Lung (tissue), 12 donors: ENCODE measurements around the gene GIT1. TPM values are rescaled to one million over a fixed set of nuclear protein-coding genes. Genes with fewer than 3 reads are reported as not detected.
A peak's percentile ranks its signal among the peaks of the same experiment; 100 is the strongest.

Source experiments
- ATAC-seq: fragments of 200-7000 bp; cut with Tn5 transposase; one replicate; pipeline ENCODE4 v1.9.1; 2020; ENCODE audit warnings: moderate number of reproducible peaks; ENCODE audit not compliant: insufficient read depth, low FRiP score
- DNase-seq, 3 donors: peaks; one replicate each; pipeline ENCODE4 v3.0.0-alpha.2; 2013 to 2017
- H3K27ac ChIP-seq, 2 donors: one replicate each; pipeline ENCODE4 v1.5.1; 2013; ENCODE audit warnings: mild to moderate bottlenecking in 2 of 2, moderate library complexity in 2 of 2, control low read depth in 1 of 2, inconsistent platforms in 1 of 2, low read depth in 1 of 2, low read length in 1 of 2
- H3K27me3 ChIP-seq, 3 donors: one replicate each; pipeline ENCODE4 v1.5.1; 2013; ENCODE audit warnings: low read length in 2 of 3; ENCODE audit not compliant: control insufficient read depth in 3 of 3, insufficient read depth in 3 of 3
- H3K36me3 ChIP-seq, 4 donors: one replicate each; pipeline ENCODE4 v1.5.1; 2013; ENCODE audit warnings: low read length in 4 of 4, mild to moderate bottlenecking in 1 of 4, moderate library complexity in 1 of 4; ENCODE audit not compliant: control insufficient read depth in 4 of 4, insufficient read depth in 4 of 4
- H3K4me1 ChIP-seq, 5 donors: one replicate each; pipeline ENCODE4 v1.5.1; 2013; ENCODE audit warnings: low read length in 5 of 5, mild to moderate bottlenecking in 2 of 5, moderate library complexity in 1 of 5; ENCODE audit not compliant: control insufficient read depth in 5 of 5, insufficient read depth in 5 of 5
- H3K4me3 ChIP-seq: one replicate; pipeline ENCODE4 v1.5.1; 2013; ENCODE audit warnings: mild to moderate bottlenecking, control low read depth, moderate library complexity
- H3K9ac ChIP-seq, 2 donors: one replicate each; pipeline ENCODE4 v1.5.1; 2013; ENCODE audit warnings: low read length in 2 of 2, control low read depth in 1 of 2; ENCODE audit not compliant: insufficient read depth in 1 of 2
- H3K9me3 ChIP-seq, 4 donors: one replicate each; pipeline ENCODE4 v1.5.1; 2013; ENCODE audit warnings: low read length in 3 of 4, mild to moderate bottlenecking in 1 of 4, moderate library complexity in 1 of 4; ENCODE audit not compliant: control insufficient read depth in 4 of 4, insufficient read depth in 3 of 4
- CTCF ChIP-seq: IDR thresholded peaks from 2 replicates; pipeline ENCODE4 v1.5.1; 2012; ENCODE audit warnings: mild to moderate bottlenecking; ENCODE audit errors: control extremely low read depth, extremely low read depth
- WGBS, 2 donors: extraction: QIAGEN DNeasy Blood & Tissue Kit; methylation state at CpG; one replicate each; pipeline ENCODE4 v1.1.7; 2013; 5-methylcytosine and 5-hydroxymethylcytosine counted together
- polyA plus RNA-seq, 2 donors: library from polyadenylated mRNA; stranded (reverse); fragments of 200-250 nt; gene quantifications; one replicate each; pipeline ENCODE4 v1.2.1, GENCODE V29; 2013
- total RNA-seq, 2 donors: library from RNA; depleted of rRNA in 1 of 2; stranded (reverse); fragments of >200 nt in 1 of 2; gene quantifications; one replicate each; pipeline ENCODE4 v1.2.1, GENCODE V29; 2014 to 2021
- donor health status: control.
- donor health status: control.
- donor health status: Bipolar disorder and iron deficiency.
- donor health status: healthy.
- donor health status: DM: yes; HTN: yes; CAD: no.

The GIT1 gene
- total and polyA plus RNA-seq, 4 donors: 29.8 to 49.9 (median 41.2) TPM

DNA sequence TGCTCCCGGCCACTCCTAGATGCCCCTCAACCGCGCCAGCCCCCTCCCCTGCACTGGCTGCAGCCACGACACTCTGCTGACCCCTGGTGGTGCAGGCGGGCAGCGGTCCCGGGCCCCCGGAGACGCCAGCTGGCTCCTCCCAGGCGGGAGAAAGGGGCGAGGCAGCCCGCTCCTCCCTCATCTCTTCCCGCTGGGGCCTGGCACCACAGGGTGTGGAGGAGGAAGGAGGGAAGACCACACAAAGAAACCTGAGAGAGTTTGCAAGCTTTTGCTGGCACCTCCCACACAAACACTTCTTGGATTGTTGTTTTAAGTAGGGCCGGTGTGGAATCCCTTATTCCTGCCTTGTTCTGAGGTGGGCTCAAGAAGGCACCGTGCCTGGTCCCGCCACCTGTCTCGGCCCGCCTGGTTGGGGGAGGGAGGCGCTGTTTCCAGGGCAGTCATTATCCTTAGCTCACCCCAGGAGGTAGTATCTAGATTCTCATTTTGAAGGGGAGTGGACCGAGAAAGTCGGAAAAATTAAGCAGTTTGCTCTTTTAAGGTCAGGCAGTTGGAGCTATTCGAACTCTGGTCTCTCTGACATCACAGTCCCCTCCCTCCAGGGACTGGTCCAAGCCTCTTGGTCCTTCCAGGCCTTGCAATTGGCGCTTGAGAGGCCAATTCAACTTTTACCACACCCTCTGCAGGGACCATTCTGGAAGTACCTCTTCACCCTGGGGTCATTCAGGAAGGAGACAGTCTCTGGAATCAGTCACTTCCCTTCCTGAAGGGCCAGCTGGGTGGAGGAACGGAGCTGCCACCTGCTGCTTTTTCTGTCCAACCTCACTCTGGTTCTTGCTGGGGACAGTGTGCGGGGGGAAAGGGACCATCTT lies 2.5 kb upstream of the GIT1 start:
- WGBS, 2 donors: 10 to 12% methylated on average over 25 of the region's 25 CpGs

DNA sequence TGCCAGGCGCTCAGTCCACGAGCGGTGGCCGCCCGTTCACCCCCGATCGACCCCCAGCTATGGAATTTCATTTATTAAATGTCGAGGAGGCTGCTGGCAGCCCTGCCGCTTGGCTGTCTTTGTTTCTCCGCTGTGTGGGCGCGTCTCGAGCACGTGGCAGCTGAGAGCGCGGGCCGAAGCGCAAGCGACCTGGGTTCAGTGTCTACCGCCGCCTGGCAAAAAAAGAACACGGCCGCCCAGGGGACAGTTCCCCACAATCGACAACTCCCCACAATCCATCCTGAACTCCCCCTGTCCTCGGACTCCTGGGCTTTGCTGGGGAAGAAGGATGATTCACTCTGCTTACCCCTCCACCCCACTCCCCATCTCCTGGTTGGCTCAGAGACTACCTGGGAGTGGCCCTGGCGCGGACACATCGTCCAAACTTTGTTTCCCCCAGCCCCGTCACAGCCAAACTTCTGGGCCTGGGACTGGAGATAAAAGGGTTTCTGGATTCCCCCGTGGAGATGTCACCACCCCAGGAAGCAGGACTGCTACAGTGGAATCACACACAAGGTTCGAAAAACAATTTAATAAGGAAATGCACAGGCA lies 1.8 kb upstream of the GIT1 start:
- 1 to 6% methylated on average over 31 of the region's 31 CpGs for WGBS, 2 donors
- ATAC-seq (no peak), DNase-seq (peak; percentile 73 to 75 (median 75))
- H3K4me1 ChIP-seq: peaks cover 10 to 76% (median 31%) of the 10 kb centered on the region in 5 donors
- no peak overlapping the region for H3K9ac ChIP-seq
- no peak overlapping the region for H3K4me3 ChIP-seq
- no peaks in the 10 kb centered on the region for H3K36me3 ChIP-seq
- no peaks in the 10 kb centered on the region for H3K27me3 ChIP-seq
- TF ChIP-seq CTCF: no peak
- no peaks in the 10 kb centered on the region for H3K9me3 ChIP-seq
- H3K27ac ChIP-seq: peak overlapping the region; percentile 51 to 89

More for the DNA sequence above, 2.5 kb upstream of the GIT1 start:
- ATAC-seq (peak; percentile 70), DNase-seq (peak; percentile 93 to 95 (median 95))
- peaks cover 10 to 68% (median 31%) of the 10 kb centered on the region in 5 donors for H3K4me1 ChIP-seq
- no peaks in the 10 kb centered on the region for H3K9me3 ChIP-seq
- TF ChIP-seq CTCF: peak; percentile 92
- H3K4me3 ChIP-seq: no peak overlapping the region
- no peaks in the 10 kb centered on the region for H3K36me3 ChIP-seq
- no peaks in the 10 kb centered on the region for H3K27me3 ChIP-seq
- peak overlapping the region in 1 of 2 donors; percentile 4 for H3K27ac ChIP-seq
- no peak overlapping the region for H3K9ac ChIP-seq

DNA sequence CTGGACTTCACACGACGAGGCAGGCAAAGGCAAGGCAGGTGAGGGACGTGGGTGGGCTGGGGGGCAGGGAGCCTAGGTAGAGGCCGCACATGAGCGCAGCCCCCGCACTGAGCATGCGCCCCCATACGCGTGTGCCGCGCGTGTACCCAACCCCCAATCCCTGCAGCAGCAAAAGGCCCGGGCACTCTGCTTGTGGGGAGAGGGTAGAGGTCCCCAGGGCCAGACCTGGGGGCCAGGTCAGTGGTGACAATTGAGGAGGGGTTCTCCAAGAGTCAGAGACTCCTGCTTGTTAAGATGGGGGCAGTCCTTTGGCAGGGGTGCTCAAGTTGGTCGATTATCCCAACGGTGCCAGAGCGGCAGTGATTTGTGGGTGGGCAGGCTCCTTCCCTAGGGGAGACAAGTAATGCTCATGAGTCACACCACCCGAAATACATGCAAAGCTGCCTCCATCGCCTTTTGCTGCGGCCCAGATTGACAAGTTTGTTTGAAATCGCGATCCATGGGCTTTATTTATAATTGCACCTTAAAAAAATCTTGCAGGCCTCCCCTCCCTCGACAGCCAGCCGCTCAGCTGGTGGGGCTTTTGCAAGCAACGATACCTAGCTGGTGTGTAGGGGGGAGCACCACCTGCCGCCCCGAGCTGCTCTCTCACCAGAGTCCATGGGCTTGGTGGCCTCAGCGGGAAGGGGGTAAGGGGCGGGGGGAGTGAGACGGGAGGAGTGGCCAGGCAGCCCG lies 1.1 kb upstream of the GIT1 start:
- TF ChIP-seq CTCF: no peak
- Histone ChIP-seq H3K27ac (peak overlapping the region; percentile 51 to 89), H3K27me3 (no peaks in the 10 kb centered on the region), H3K4me3 (no peak overlapping the region), H3K9ac (no peak overlapping the region), H3K9me3 (no peaks in the 10 kb centered on the region), H3K4me1 (peaks cover 10 to 74% (median 31%) of the 10 kb centered on the region in 5 donors), H3K36me3 (no peaks in the 10 kb centered on the region)
- DNase-seq (peak in 1 of 3 donors; percentile 17), ATAC-seq (no peak)
- WGBS, 2 donors: 38 to 40% methylated on average over 30 of the region's 30 CpGs
